ENCODE results near the gene XRCC1. TPM values are rescaled to one million over a fixed set of nuclear protein-coding genes. Genes with fewer than 3 reads are reported as not detected.

XRCC1 gene
- total and polyA plus RNA-seq, 9 of the 15 experiments (the other 6 are each of a cell fraction or from before 2014, with no cell fraction given): 1.5 to 36.9 (median 24.9) TPM

- no peak for TF ChIP-seq CLOCK (CRISPR knock-in tag; IDR thresholded peaks at IDR 0.05; ENCODE audit: borderline replicate concordance)
- TF ChIP-seq RAD21 (CRISPR knock-in tag; conservative IDR thresholded peaks at IDR 0.05 in 1 of 2, IDR thresholded peaks at IDR 0.05 in 1 of 2): peak; percentile 91 to 97
- peak; percentile 95 for TF ChIP-seq ARID2 (IDR thresholded peaks at IDR 0.05)
- TF ChIP-seq STAG1 (CRISPR knock-in tag; IDR thresholded peaks at IDR 0.05; ENCODE audit: borderline replicate concordance): peak; percentile 64; the same call in 1 of the 2 replicates
- peak; percentile 43; the same call in 1 of the 2 replicates for TF ChIP-seq JUND (IDR thresholded peaks at IDR 0.05; ENCODE audit: borderline replicate concordance, low read depth, low read length)
- no peak; the same call in 2 of the 3 replicates for TF ChIP-seq JUND (tag; IDR thresholded peaks at IDR 0.05; ENCODE audit: borderline replicate concordance, low read depth, low read length)
- peak; percentile 23; the same call in 1 of the 2 replicates for TF ChIP-seq RB1 (IDR thresholded peaks at IDR 0.05; ENCODE audit: low read depth)
- TF ChIP-seq SMC3 (conservative IDR thresholded peaks at IDR 0.05; ENCODE audit: insufficient read depth, low read depth, low read length): peak; percentile 92
- peak; percentile 57; the same call in 1 of the 2 replicates for TF ChIP-seq ESRRA (IDR thresholded peaks at IDR 0.05; ENCODE audit: borderline replicate concordance, low read depth)
- TF ChIP-seq XRCC5 (IDR thresholded peaks at IDR 0.05; ENCODE audit: low read depth, low read length): peak; percentile 70; the same call in 1 of the 2 replicates
- no peak for TF ChIP-seq TCFL5 (CRISPR knock-in tag; conservative IDR thresholded peaks at IDR 0.05)
- no peak for TF ChIP-seq ZNF445 (CRISPR knock-in tag; IDR thresholded peaks at IDR 0.05; ENCODE audit: low read depth)
- TF ChIP-seq TEAD1 (CRISPR knock-in tag; IDR thresholded peaks at IDR 0.05): 0 out of 4 replicates have a peak, but pooled peaks of 1 of the 2 experiments have one; percentile 43
- 0 out of 2 replicates have a peak, but pooled peaks have one; percentile 59 for TF ChIP-seq NBN (IDR thresholded peaks at IDR 0.05; ENCODE audit: low read depth)
- TF ChIP-seq CC2D1A (IDR thresholded peaks at IDR 0.05): peak; percentile 79
Measured at GRCh38 chr19:43519436-43520088, 55.8 kb downstream of the XRCC1 start (continued).
